H9 (cell line): ENCODE data around the gene DNAJC6. TPM values are rescaled to one million over a fixed set of nuclear protein-coding genes. Genes with fewer than 3 reads are reported as not detected.

Source experiments
- DNase-seq: peaks from one replicate; pipeline ENCODE4 v3.0.0-alpha.2; 2017
- H2AFZ ChIP-seq: one replicate; pipeline ENCODE4 v1.6.1; 2013; ENCODE audit warnings: mild to moderate bottlenecking, low read length, control low read depth, moderate library complexity
- H2AK5ac ChIP-seq: 2 replicates; pipeline ENCODE4 v1.6.1; 2013; ENCODE audit warnings: low read length, control low read depth, mixed read lengths; ENCODE audit not compliant: insufficient read length
- H2BK120ac ChIP-seq: one replicate; pipeline ENCODE4 v1.6.1; 2013; ENCODE audit warnings: low read depth, mild to moderate bottlenecking, low read length, control low read depth, inconsistent platforms; ENCODE audit not compliant: poor library complexity, severe bottlenecking
- H2BK12ac ChIP-seq: 2 replicates; pipeline ENCODE4 v1.6.1; 2013; ENCODE audit warnings: low read length, control low read depth, mixed read lengths, low read depth; ENCODE audit not compliant: insufficient read length
- H2BK15ac ChIP-seq: 2 replicates; pipeline ENCODE4 v1.6.1; 2013; ENCODE audit warnings: low read depth, low read length, control low read depth
- H2BK20ac ChIP-seq: one replicate; pipeline ENCODE4 v1.6.1; 2013; ENCODE audit warnings: low read depth, mild to moderate bottlenecking, low read length, control low read depth, inconsistent platforms; ENCODE audit not compliant: poor library complexity, severe bottlenecking
- H2BK5ac ChIP-seq: 2 replicates; pipeline ENCODE4 v1.6.1; 2013; ENCODE audit warnings: low read length, control low read depth, mixed read lengths; ENCODE audit not compliant: insufficient read length
- H3K14ac ChIP-seq: 2 replicates; pipeline ENCODE4 v1.6.1; 2013; ENCODE audit warnings: low read length, control low read depth; ENCODE audit not compliant: insufficient read depth
- H3K18ac ChIP-seq: 2 replicates; pipeline ENCODE4 v1.6.1; 2013; ENCODE audit warnings: low read depth, mild to moderate bottlenecking, mixed read lengths, low read length, control low read depth; ENCODE audit not compliant: insufficient read length
- H3K23ac ChIP-seq: 2 replicates; pipeline ENCODE4 v1.6.1; 2013; ENCODE audit warnings: low read length, control low read depth, mixed read lengths, low read depth; ENCODE audit not compliant: insufficient read length
- H3K23me2 ChIP-seq: 2 replicates; pipeline ENCODE4 v1.6.1; 2013; ENCODE audit warnings: low read depth, mild to moderate bottlenecking, mixed read lengths, low read length, control low read depth; ENCODE audit not compliant: insufficient read length, poor library complexity, severe bottlenecking
- H3K27ac ChIP-seq: 2 replicates; pipeline ENCODE4 v1.5.1; 2013; ENCODE audit warnings: low read length, control low read depth, mixed read lengths, low read depth; ENCODE audit not compliant: insufficient read length
- H3K27me3 ChIP-seq: 2 replicates; pipeline ENCODE4 v1.6.1; 2013; ENCODE audit warnings: low read length, control low read depth, inconsistent platforms; ENCODE audit not compliant: insufficient read depth
- H3K4ac ChIP-seq: 2 replicates; pipeline ENCODE4 v1.6.1; 2013; ENCODE audit warnings: low read depth, mild to moderate bottlenecking, control low read depth, inconsistent platforms, low read length, moderate library complexity
- H3K4me1 ChIP-seq: 2 replicates; pipeline ENCODE4 v1.6.1; 2013; ENCODE audit warnings: low read length, control low read depth, inconsistent platforms; ENCODE audit not compliant: insufficient read depth
- H3K4me2 ChIP-seq: 2 replicates; pipeline ENCODE4 v1.6.1; 2013; ENCODE audit warnings: low read length, control low read depth, mixed read lengths; ENCODE audit not compliant: insufficient read length, insufficient read depth
- H3K56ac ChIP-seq: 2 replicates; pipeline ENCODE4 v1.6.1; 2013; ENCODE audit warnings: low read depth, mild to moderate bottlenecking, mixed read lengths, low read length, control low read depth; ENCODE audit not compliant: insufficient read length
- H3K79me1 ChIP-seq: 2 replicates; pipeline ENCODE4 v1.6.1; 2013; ENCODE audit warnings: low read depth, mild to moderate bottlenecking, moderate library complexity, low read length, control low read depth, inconsistent platforms; ENCODE audit not compliant: insufficient read depth, poor library complexity, severe bottlenecking
- H3K79me2 ChIP-seq: 2 replicates; pipeline ENCODE4 v1.6.1; 2013; ENCODE audit warnings: low read length, control low read depth, inconsistent platforms; ENCODE audit not compliant: insufficient read depth
- H3K9ac ChIP-seq: 2 replicates; pipeline ENCODE4 v1.6.1; 2013; ENCODE audit warnings: low read length, control low read depth, mixed read lengths; ENCODE audit not compliant: insufficient read length; ENCODE audit errors: extremely low read depth
- H3K9me3 ChIP-seq: one replicate; pipeline ENCODE4 v1.6.1; 2013; ENCODE audit warnings: low read depth, low read length, inconsistent platforms; ENCODE audit not compliant: control insufficient read depth
- H3T11ph ChIP-seq: one replicate; pipeline ENCODE4 v1.6.1; 2013; ENCODE audit warnings: mild to moderate bottlenecking, low read length, control low read depth, inconsistent platforms
- H4K20me1 ChIP-seq: one replicate; pipeline ENCODE4 v1.6.1; 2013; ENCODE audit not compliant: control insufficient read depth, insufficient read length, insufficient read depth
- H4K5ac ChIP-seq: 2 replicates; pipeline ENCODE4 v1.6.1; 2013; ENCODE audit warnings: low read depth, mild to moderate bottlenecking, mixed read lengths, low read length, control low read depth; ENCODE audit not compliant: insufficient read length
- H4K8ac ChIP-seq: replicated peaks from 2 replicates; pipeline ENCODE4 v1.6.1; 2013; ENCODE audit warnings: low read length, control low read depth, mixed read lengths, low read depth; ENCODE audit not compliant: insufficient read length
- H4K91ac ChIP-seq: 2 replicates; pipeline ENCODE4 v1.6.1; 2013; ENCODE audit warnings: low read depth, mild to moderate bottlenecking, moderate library complexity, mixed read lengths, low read length, control low read depth; ENCODE audit not compliant: insufficient read length
- H3K27ac Mint-ChIP-seq, 3 experiments: 2 replicates in 2 of 3; 3 replicates in 1 of 3; pipeline ENCODE4 v1.8.0; 2020 to 2021; ENCODE audit warnings: mixed read lengths in 3 of 3, mild to moderate bottlenecking in 1 of 3, moderate library complexity in 1 of 3
- H3K27me3 Mint-ChIP-seq: 2 replicates; pipeline ENCODE4 v1.8.0; 2021; ENCODE audit warnings: low read depth, mild to moderate bottlenecking, moderate library complexity, mixed read lengths
- H3K36me3 Mint-ChIP-seq, 3 experiments: 2 replicates in 2 of 3; 3 replicates in 1 of 3; pipeline ENCODE4 v1.8.0; 2020 to 2021; ENCODE audit warnings: low read depth in 3 of 3, mixed read lengths in 3 of 3; ENCODE audit not compliant: insufficient read depth in 1 of 3
- H3K4me1 Mint-ChIP-seq, 2 experiments: 2 replicates each; pipeline ENCODE4 v1.8.0; 2020; ENCODE audit warnings: mixed read lengths in 2 of 2
- H3K4me3 Mint-ChIP-seq, 2 experiments: 2 replicates in 1 of 2; 3 replicates in 1 of 2; pipeline ENCODE4 v1.8.0; 2020 to 2021; ENCODE audit warnings: mild to moderate bottlenecking in 2 of 2, mixed read lengths in 2 of 2, moderate library complexity in 1 of 2
- H3K9me3 Mint-ChIP-seq, 2 experiments: 2 replicates in 1 of 2; 3 replicates in 1 of 2; pipeline ENCODE4 v1.8.0; 2020; ENCODE audit warnings: mild to moderate bottlenecking in 2 of 2, mixed read lengths in 2 of 2, moderate library complexity in 1 of 2
- WGBS: extraction: QIAGEN DNeasy Blood & Tissue Kit; methylation state at CpG from one replicate; pipeline ENCODE4 v1.1.7; 2013; ENCODE audit warnings: missing lambda C conversion rate, low lambda C conversion rate, mixed read lengths; ENCODE audit not compliant: insufficient read length; ENCODE audit errors: extremely low coverage; 5-methylcytosine and 5-hydroxymethylcytosine counted together
- total RNA-seq: library from RNA; stranded (reverse); gene quantifications from 2 replicates; pipeline ENCODE4 v1.2.1, GENCODE V29; 2021
- TF ChIP-seq, protein P1 (sequence below): fragments of 200-600 bp; sonication (generic); conservative IDR thresholded peaks from 3 replicates; pipeline ENCODE4 v1.8.0; 2021; ENCODE audit warnings: antibody characterized with exemption, mild to moderate bottlenecking

Gene DNAJC6
- total RNA-seq, 1 experiment from 2014 or later: 2.2 TPM

DNA sequence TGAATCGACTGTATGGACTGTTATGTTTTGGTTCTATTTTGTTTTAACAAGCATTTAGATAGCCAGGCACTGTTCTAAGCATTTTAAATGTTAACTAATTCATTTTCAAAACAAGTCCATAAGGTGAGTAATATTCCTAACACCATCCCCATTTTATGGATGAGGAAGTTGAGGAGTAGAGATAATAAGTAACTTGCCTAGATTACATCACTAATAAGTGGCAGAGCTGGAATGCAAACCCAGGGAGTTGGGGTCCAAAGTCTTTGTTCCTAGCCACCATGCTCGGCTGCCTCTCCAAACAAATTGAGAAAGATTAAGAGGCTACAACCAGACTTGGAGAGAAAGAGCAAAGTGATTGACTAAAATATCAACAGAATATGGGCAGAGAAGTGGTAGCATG lies 98.5 kb downstream of the DNAJC6 start:
- no peak overlapping the region for H3K23ac ChIP-seq
- H3K27ac Mint-ChIP-seq: no peak overlapping the region
- no peak overlapping the region for H3K4me2 ChIP-seq
- H4K8ac ChIP-seq: no peak overlapping the region
- H2BK120ac ChIP-seq: no peak overlapping the region
- no peaks in the 10 kb centered on the region for H3K27me3 ChIP-seq
- no peak overlapping the region for H2AK5ac ChIP-seq
- no peak overlapping the region for H3K9ac ChIP-seq
- no peak overlapping the region for H2BK20ac ChIP-seq
- no peaks in the 10 kb centered on the region for H3K23me2 ChIP-seq
- no peak overlapping the region for H3K27ac ChIP-seq
- TF ChIP-seq, protein P1, sequence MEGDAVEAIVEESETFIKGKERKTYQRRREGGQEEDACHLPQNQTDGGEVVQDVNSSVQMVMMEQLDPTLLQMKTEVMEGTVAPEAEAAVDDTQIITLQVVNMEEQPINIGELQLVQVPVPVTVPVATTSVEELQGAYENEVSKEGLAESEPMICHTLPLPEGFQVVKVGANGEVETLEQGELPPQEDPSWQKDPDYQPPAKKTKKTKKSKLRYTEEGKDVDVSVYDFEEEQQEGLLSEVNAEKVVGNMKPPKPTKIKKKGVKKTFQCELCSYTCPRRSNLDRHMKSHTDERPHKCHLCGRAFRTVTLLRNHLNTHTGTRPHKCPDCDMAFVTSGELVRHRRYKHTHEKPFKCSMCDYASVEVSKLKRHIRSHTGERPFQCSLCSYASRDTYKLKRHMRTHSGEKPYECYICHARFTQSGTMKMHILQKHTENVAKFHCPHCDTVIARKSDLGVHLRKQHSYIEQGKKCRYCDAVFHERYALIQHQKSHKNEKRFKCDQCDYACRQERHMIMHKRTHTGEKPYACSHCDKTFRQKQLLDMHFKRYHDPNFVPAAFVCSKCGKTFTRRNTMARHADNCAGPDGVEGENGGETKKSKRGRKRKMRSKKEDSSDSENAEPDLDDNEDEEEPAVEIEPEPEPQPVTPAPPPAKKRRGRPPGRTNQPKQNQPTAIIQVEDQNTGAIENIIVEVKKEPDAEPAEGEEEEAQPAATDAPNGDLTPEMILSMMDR: no peak
- no peak overlapping the region for H3K18ac ChIP-seq
- no peak overlapping the region for H2BK15ac ChIP-seq
- no peak overlapping the region for H3K56ac ChIP-seq
- peaks cover 7 to 18% of the 10 kb centered on the region in 2 experiments for H3K4me1 Mint-ChIP-seq
- DNase-seq: no peak
- H4K20me1 ChIP-seq: no peaks in the 10 kb centered on the region
- H4K91ac ChIP-seq: no peak overlapping the region
- H3K9me3 ChIP-seq: no peaks in the 10 kb centered on the region
- H3K79me1 ChIP-seq: no peaks in the 10 kb centered on the region
- no peak overlapping the region for H4K5ac ChIP-seq
- peaks cover 3% of the 10 kb centered on the region; the same call in 1 of the 2 replicates for H3K4me1 ChIP-seq
- no peaks in the 10 kb centered on the region for H3K27me3 Mint-ChIP-seq
- no peak overlapping the region for H3K4ac ChIP-seq
- no peaks in the 10 kb centered on the region for H3K79me2 ChIP-seq
- H3K9me3 Mint-ChIP-seq: no peaks in the 10 kb centered on the region
- H3K36me3 Mint-ChIP-seq: no peaks in the 10 kb centered on the region
- WGBS: no CpG with 5 or more reads among the region's 2 CpGs
- no peak overlapping the region for H2AFZ ChIP-seq
- no peak overlapping the region for H3K14ac ChIP-seq
- H3K4me3 Mint-ChIP-seq: no peak overlapping the region
- no peak overlapping the region for H2BK5ac ChIP-seq
- no peak overlapping the region for H3T11ph ChIP-seq
- no peak overlapping the region for H2BK12ac ChIP-seq
